ENCODE measurements around the gene OR1K1.

OR1K1 gene

GRCh38 chr9:122789256-122790046, 10.5 kb upstream of the OR1K1 start:
- H3K4me3 ChIP-seq (ENCODE audit: low read depth, low read length), result no peak overlapping the region
- TF ChIP-seq MYC (IDR thresholded peaks at IDR 0.05; ENCODE audit: low read depth, low read length) (no peak), CTCF (IDR thresholded peaks at IDR 0.05; ENCODE audit: low read depth, low read length) (no peak)
- TF ChIP-seq, protein P1, sequence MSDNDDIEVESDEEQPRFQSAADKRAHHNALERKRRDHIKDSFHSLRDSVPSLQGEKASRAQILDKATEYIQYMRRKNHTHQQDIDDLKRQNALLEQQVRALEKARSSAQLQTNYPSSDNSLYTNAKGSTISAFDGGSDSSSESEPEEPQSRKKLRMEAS (IDR thresholded peaks at IDR 0.05; ENCODE audit: low read depth, low read length), result no peak
- no peak for DNase-seq (ENCODE audit: low read depth)

DNA sequence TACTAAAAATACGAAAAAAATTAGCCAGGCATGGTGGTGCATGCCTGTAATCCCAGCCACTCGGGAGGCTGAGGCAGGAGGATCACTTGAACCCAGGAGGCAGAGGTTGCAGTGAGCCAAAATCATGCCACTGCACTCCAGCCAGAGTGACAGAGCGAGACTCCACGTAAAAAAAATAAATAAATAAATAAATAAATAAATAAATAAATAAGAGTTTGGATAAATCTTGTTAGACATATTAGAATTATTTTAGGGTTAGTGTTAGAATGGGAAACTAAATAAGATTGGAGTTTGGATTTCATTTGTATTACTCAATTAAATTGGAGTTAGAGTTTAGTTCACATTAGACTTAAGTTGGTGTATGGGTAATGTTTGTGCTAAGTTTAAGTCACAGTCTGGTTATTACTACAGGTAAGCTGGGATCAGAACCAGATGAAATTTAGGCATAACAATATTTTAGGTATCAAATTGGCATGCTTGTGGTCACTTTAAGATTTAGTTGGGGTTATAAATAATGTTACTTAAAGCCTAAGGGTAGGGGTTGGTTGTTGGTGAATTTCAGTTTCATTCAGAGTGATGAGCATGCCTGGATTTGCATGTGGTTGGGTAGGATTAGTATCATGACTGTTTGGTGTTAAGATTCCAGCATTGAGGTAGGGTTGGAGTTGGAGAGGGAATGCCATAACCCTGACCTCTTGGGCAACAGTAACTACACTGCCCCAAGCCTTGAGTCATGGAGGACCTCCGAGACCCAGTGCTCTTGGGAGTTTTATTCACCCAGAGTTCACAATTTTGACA, 7.9 kb upstream of the OR1K1 start:
- no peak overlapping the region for H3K4me3 ChIP-seq (ENCODE audit: low read depth, low read length)
- TF ChIP-seq, protein P1 (IDR thresholded peaks at IDR 0.05; ENCODE audit: low read depth, low read length), result no peak
- TF ChIP-seq MYC (IDR thresholded peaks at IDR 0.05; ENCODE audit: low read depth, low read length) (no peak), CTCF (IDR thresholded peaks at IDR 0.05; ENCODE audit: low read depth, low read length) (no peak), POLR2A (IDR thresholded peaks at IDR 0.05; ENCODE audit: extremely low read depth, insufficient read length) (no peak)
- no peak for DNase-seq (ENCODE audit: low read depth)

GRCh38 chr9:122797316-122798063, 2.4 kb upstream of the OR1K1 start:
- no peak overlapping the region for H3K4me3 ChIP-seq (ENCODE audit: low read depth, low read length)
- DNase-seq (ENCODE audit: low read depth), result no peak
- TF ChIP-seq, protein P1 (IDR thresholded peaks at IDR 0.05; ENCODE audit: low read depth, low read length), result no peak
- TF ChIP-seq POLR2A (IDR thresholded peaks at IDR 0.05; ENCODE audit: extremely low read depth, insufficient read length) (no peak), CTCF (IDR thresholded peaks at IDR 0.05; ENCODE audit: low read depth, low read length) (no peak)

DNA sequence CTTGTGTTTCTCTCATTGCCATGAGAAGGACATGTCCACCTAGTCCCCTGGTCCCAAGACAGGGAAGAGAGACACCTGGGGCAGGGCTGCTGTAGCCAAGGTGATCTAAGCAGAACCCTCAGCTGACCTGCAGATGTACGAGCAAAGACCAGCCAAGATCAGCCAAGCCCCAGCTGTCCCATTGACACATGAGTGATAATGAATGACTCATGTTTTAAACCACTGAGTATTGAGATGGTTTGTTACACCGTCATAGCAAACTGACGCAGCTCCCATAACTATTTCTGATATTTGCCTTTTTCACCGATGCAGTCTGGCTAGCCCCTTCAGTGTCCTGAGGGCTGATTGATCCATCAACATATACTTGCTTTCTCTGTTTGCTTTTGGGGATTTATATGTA, 6.7 kb downstream of the OR1K1 start:
- TF ChIP-seq CTCF (IDR thresholded peaks at IDR 0.05; ENCODE audit: low read depth, low read length) (no peak), POLR2A (IDR thresholded peaks at IDR 0.05; ENCODE audit: extremely low read depth, insufficient read length) (no peak), MYC (IDR thresholded peaks at IDR 0.05; ENCODE audit: low read depth, low read length) (no peak)
- TF ChIP-seq, protein P1 (IDR thresholded peaks at IDR 0.05; ENCODE audit: low read depth, low read length), result no peak
- DNase-seq (ENCODE audit: low read depth), result no peak
- no peak overlapping the region for H3K4me3 ChIP-seq (ENCODE audit: low read depth, low read length)

GRCh38 chr9:122807271-122807900, 7.5 kb downstream of the OR1K1 start:
- TF ChIP-seq CTCF (IDR thresholded peaks at IDR 0.05; ENCODE audit: low read depth, low read length), result no peak
- no peak for TF ChIP-seq POLR2A (IDR thresholded peaks at IDR 0.05; ENCODE audit: extremely low read depth, insufficient read length)
- TF ChIP-seq MYC (IDR thresholded peaks at IDR 0.05; ENCODE audit: low read depth, low read length), result no peak
- TF ChIP-seq, protein P1 (IDR thresholded peaks at IDR 0.05; ENCODE audit: low read depth, low read length), result no peak
- H3K4me3 ChIP-seq (ENCODE audit: low read depth, low read length), result no peak overlapping the region
- no peak for DNase-seq (ENCODE audit: low read depth)

All from NB4 (cell line).